H1 (cell line): ENCODE results near the gene PHTF2. TPM values are rescaled to one million over a fixed set of nuclear protein-coding genes. Genes with fewer than 3 reads are reported as not detected.

Experiments
- CBX8 ChIP-seq: fragments of 300-800, 300-1000 bp; sonication (generic); IDR thresholded peaks from 2 replicates; pipeline ENCODE4 v1.7.1; 2016; ENCODE audit warnings: low read depth, low read length, borderline replicate concordance
- CHD1 ChIP-seq: IDR thresholded peaks from 2 replicates; pipeline ENCODE4 v1.6.1; 2012; ENCODE audit warnings: low read depth, low read length, improper control_type of control experiment
- CHD7 ChIP-seq: fragments of 300-600 bp; sonication (generic); IDR thresholded peaks from 2 replicates; pipeline ENCODE4 v1.7.1; 2012; ENCODE audit warnings: low read length, moderate library complexity, mild to moderate bottlenecking, inconsistent platforms; ENCODE audit not compliant: insufficient replicate concordance
- HDAC2 ChIP-seq, 2 experiments: fragments of 300-600 bp in 1 of 2; sonication (generic) in 1 of 2; IDR thresholded peaks; 2 replicates each; pipeline ENCODE4 v1.6.1; 2011 to 2012; ENCODE audit warnings: low read depth in 2 of 2, low read length in 2 of 2, mild to moderate bottlenecking in 2 of 2, moderate library complexity in 2 of 2, borderline replicate concordance in 1 of 2, inconsistent platforms in 1 of 2
- KDM4A ChIP-seq: IDR thresholded peaks from one replicate; pipeline ENCODE4 v1.7.1; 2012; ENCODE audit warnings: low read depth, mild to moderate bottlenecking, moderate library complexity, low read length, inconsistent platforms; ENCODE audit not compliant: severe bottlenecking
- NANOG ChIP-seq: IDR thresholded peaks from 2 replicates; pipeline ENCODE4 v1.6.1; 2011; ENCODE audit warnings: low read length, low read depth, mild to moderate bottlenecking, inconsistent platforms; ENCODE audit not compliant: insufficient read depth, poor library complexity, severe bottlenecking
- POU5F1 ChIP-seq: IDR thresholded peaks from 2 replicates; pipeline ENCODE4 v1.6.1; 2011; ENCODE audit warnings: low read depth, mild to moderate bottlenecking, low read length, moderate library complexity
- TBP ChIP-seq: IDR thresholded peaks from 2 replicates; pipeline ENCODE4 v1.6.1; 2011; ENCODE audit warnings: low read depth, low read length, improper control_type of control experiment
- polyA plus RNA-seq, 7 experiments: library from polyadenylated mRNA; depleted of rRNA in 3 of 7; stranded (reverse) in 5 of 7; unstranded in 2 of 7; fragments of >200 nt in 5 of 7; fragments of 200-250 nt in 2 of 7; gene quantifications; 1 replicate in 5 of 7; 2 replicates in 1 of 7; 4 replicates in 1 of 7; pipeline versions ENCODE4 v1.2.1 to v1.2.3, GENCODE V29; 2011 to 2013; ENCODE audit warnings: missing spikeins in 2 of 7, mixed read lengths in 2 of 7
- total RNA-seq: library from RNA; stranded (reverse); fragmentation: NEBNext Ultra II Directional; extraction: Animal tissue kit (Norgen Biotek cat#: 25700); gene quantifications from 2 replicates; pipeline ENCODE4 v1.2.1, GENCODE V29; 2021

Gene PHTF2
- total and polyA plus RNA-seq, 2 of the 8 experiments (the other 6 are each of a cell fraction or from before 2014, with no cell fraction given), result 9.0 to 25.4 TPM

GRCh38 chr7:77825131-77825530 lies 26.6 kb downstream of the PHTF2 start (continued):
- TF ChIP-seq CHD7, result no peak
- TF ChIP-seq KDM4A, result no peak
- no peak for TF ChIP-seq POU5F1
- TF ChIP-seq HDAC2 (IDR thresholded peaks at IDR 0.05; ENCODE audit: borderline replicate concordance in 1 of 2, low read depth in 2 of 2, low read length in 2 of 2), result no peak
- no peak for TF ChIP-seq CHD1
- no peak for TF ChIP-seq NANOG
- TF ChIP-seq TBP, result no peak
- TF ChIP-seq CBX8, result no peak
